Body of pancreas (tissue), 4 donors: ENCODE measurements around the gene KCNMB1. TPM values are rescaled to one million over a fixed set of nuclear protein-coding genes. Genes with fewer than 3 reads are reported as not detected.
"Not testable (repeated sequence)": the region's sequence is repeated elsewhere in the genome, so short reads cannot be mapped to it uniquely, and the experiment has no call there.

Experiments
- ATAC-seq: fragments of 150-250 bp; one replicate; pipeline ENCODE4 v1.9.1; 2016
- DNase-seq, 4 donors: peaks; one replicate each; pipeline ENCODE4 v3.0.0-alpha.2; 2019
- H3K27ac ChIP-seq, 4 donors: fragments of 200-600 bp; sonication (generic); 1 replicate in 3 of 4; 2 replicates in 1 of 4; pipeline versions ENCODE4 v1.5.1 to v1.6.1; 2016 to 2019; ENCODE audit warnings: mild to moderate bottlenecking in 1 of 4, mixed read lengths in 1 of 4, moderate library complexity in 1 of 4
- H3K27me3 ChIP-seq, 2 donors: fragments of 200-600 bp; sonication (generic); one replicate each; pipeline ENCODE4 v1.6.0; 2016; ENCODE audit warnings: mild to moderate bottlenecking in 1 of 2
- H3K36me3 ChIP-seq, 2 donors: fragments of 200-600 bp; sonication (generic); replicated peaks in 1 of 2; 2 replicates each; pipeline ENCODE4 v1.5.1; 2016; ENCODE audit warnings: low read depth in 2 of 2; ENCODE audit not compliant: insufficient read depth in 1 of 2
- H3K4me1 ChIP-seq: fragments of 200-600 bp; sonication (generic); one replicate; pipeline ENCODE4 v1.6.0; 2016
- H3K4me3 ChIP-seq, 2 donors: fragments of 200-600 bp; sonication (generic); 1 replicate in 1 of 2; 2 replicates in 1 of 2; pipeline ENCODE4 v1.5.1; 2016 to 2019
- H3K9me3 ChIP-seq, 3 donors: fragments of 200-600 bp; sonication (generic); 1 replicate in 2 of 3; 2 replicates in 1 of 3; pipeline ENCODE4 v1.5.1; 2016
- POLR2A ChIP-seq, 3 donors: fragments of 450-650 bp; IDR thresholded peaks; one replicate each; pipeline ENCODE4 v1.6.1; 2016; ENCODE audit warnings: antibody characterized with exemption in 3 of 3, mild to moderate bottlenecking in 2 of 3
- WGBS, 2 donors: methylation state at CpG; one replicate each; pipeline ENCODE4 v1.1.5; 2017; 5-methylcytosine and 5-hydroxymethylcytosine counted together
- intact Hi-C: fragments of 100-400 bp; cut with DNase I; formaldehyde crosslinking; loops from one replicate; pipeline ENCODE4 v1.15.1; 2023
- total RNA-seq, 2 donors: library from RNA; depleted of rRNA; stranded (reverse); fragments of >200 nt; gene quantifications; one replicate each; pipeline ENCODE4 v1.1.0, GENCODE V29; 2016
- TF ChIP-seq, protein P1 (sequence below), 7 experiments: fragments of 450-650 bp in 4 of 7; fragments of 200-600 bp in 3 of 7; sonication (generic) in 3 of 7; IDR thresholded peaks; one replicate each; pipeline ENCODE4 v1.5.1; 2016 to 2019; ENCODE audit warnings: antibody characterized with exemption in 7 of 7

KCNMB1 gene
- total RNA-seq, 2 donors from 2014 or later: 0.99 TPM; not detected in 1

GRCh38 chr5:170380361-170380951, 8.7 kb downstream of the KCNMB1 start:
- Histone ChIP-seq H3K36me3 (no peaks in the 10 kb centered on the region), H3K4me3 (no peak overlapping the region), H3K4me1 (no peaks in the 10 kb centered on the region), H3K27me3 (no peaks in the 10 kb centered on the region), H3K9me3 (no peaks in the 10 kb centered on the region), H3K27ac (no peak overlapping the region)
- TF ChIP-seq POLR2A (IDR thresholded peaks at IDR 0.05): no peak
- TF ChIP-seq, protein P1, sequence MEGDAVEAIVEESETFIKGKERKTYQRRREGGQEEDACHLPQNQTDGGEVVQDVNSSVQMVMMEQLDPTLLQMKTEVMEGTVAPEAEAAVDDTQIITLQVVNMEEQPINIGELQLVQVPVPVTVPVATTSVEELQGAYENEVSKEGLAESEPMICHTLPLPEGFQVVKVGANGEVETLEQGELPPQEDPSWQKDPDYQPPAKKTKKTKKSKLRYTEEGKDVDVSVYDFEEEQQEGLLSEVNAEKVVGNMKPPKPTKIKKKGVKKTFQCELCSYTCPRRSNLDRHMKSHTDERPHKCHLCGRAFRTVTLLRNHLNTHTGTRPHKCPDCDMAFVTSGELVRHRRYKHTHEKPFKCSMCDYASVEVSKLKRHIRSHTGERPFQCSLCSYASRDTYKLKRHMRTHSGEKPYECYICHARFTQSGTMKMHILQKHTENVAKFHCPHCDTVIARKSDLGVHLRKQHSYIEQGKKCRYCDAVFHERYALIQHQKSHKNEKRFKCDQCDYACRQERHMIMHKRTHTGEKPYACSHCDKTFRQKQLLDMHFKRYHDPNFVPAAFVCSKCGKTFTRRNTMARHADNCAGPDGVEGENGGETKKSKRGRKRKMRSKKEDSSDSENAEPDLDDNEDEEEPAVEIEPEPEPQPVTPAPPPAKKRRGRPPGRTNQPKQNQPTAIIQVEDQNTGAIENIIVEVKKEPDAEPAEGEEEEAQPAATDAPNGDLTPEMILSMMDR (IDR thresholded peaks at IDR 0.05): no peak
- intact Hi-C loops: no loop called here
- 68 to 90% methylated on average over 2 to 3 of the region's 3 CpGs for WGBS, 2 donors
- no peak for DNase-seq
- no peak for ATAC-seq

DNA sequence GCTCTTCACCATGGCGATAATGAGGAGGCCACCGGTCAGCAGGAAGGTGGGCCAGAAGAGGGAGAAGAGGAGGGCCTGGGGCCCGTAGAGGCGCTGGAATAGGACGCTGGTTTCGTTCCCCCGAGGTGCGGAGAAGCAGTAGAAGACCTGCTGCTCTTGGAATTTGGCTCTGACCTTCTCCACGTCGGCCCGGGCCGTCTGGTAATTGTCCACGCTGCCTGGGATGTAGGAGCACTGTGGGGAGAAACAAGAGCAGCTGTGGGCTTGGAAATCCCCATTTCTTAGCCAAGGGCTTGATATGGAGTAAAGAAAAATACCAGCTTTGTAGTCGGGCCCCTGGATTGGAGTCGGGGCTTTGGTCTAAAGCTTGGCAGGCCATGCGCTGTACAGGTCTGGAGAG, 10.4 kb downstream of the KCNMB1 start:
- Histone ChIP-seq H3K27me3 (no peaks in the 10 kb centered on the region), H3K9me3 (no peaks in the 10 kb centered on the region), H3K4me1 (no peaks in the 10 kb centered on the region), H3K4me3 (no peak overlapping the region), H3K36me3 (no peaks in the 10 kb centered on the region), H3K27ac (no peak overlapping the region)
- TF ChIP-seq, protein P1 (IDR thresholded peaks at IDR 0.05): no peak
- no peak for TF ChIP-seq POLR2A (IDR thresholded peaks at IDR 0.05)
- WGBS, 2 donors: 68 to 71% methylated on average over 16 of the region's 16 CpGs
- no peak for ATAC-seq
- intact Hi-C loops: no loop called here
- no peak for DNase-seq

DNA sequence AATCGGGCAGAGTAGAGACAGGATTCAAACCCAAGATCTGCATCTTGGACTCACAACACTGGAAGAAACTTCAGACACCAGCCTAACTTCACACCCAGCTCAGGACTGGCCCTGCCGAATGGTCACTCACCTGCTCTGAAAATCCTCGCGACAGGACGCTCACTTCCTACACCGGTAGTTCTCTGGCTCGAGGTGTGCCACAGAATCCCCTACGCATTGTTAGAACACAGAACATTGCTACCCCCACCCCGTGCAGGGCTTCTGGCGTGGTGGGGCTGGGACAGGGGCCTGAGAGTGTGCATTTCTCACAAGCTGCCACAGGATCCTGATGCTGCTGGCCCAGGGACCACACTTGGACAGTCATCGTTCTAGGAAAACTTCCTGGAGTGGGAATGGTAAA, 12.1 kb downstream of the KCNMB1 start:
- intact Hi-C loops: no loop called here
- Histone ChIP-seq H3K27me3 (no peaks in the 10 kb centered on the region), H3K4me3 (no peak overlapping the region), H3K9me3 (no peaks in the 10 kb centered on the region), H3K27ac (no peak overlapping the region), H3K4me1 (no peaks in the 10 kb centered on the region), H3K36me3 (no peaks in the 10 kb centered on the region)
- 77 to 81% methylated on average over 6 to 11 of the region's 11 CpGs for WGBS, 2 donors
- TF ChIP-seq, protein P1 (IDR thresholded peaks at IDR 0.05): no peak
- TF ChIP-seq POLR2A (IDR thresholded peaks at IDR 0.05): no peak
- no peak for DNase-seq
- ATAC-seq: no peak

- H3K9me3 ChIP-seq, H3K36me3 ChIP-seq, H3K27ac ChIP-seq, H3K4me3 ChIP-seq, ATAC-seq, H3K27me3 ChIP-seq, H3K4me1 ChIP-seq, DNase-seq, intact Hi-C loops: not testable (repeated sequence)
- WGBS, 2 donors: 79 to 82% methylated on average over 3 of the region's 3 CpGs
Measured at GRCh38 chr5:170376526-170376925, 12.6 kb downstream of the KCNMB1 start.

- Histone ChIP-seq H3K9me3 (no peaks in the 10 kb centered on the region), H3K4me3 (no peak overlapping the region), H3K4me1 (no peaks in the 10 kb centered on the region), H3K27me3 (no peaks in the 10 kb centered on the region), H3K27ac (no peak overlapping the region), H3K36me3 (no peaks in the 10 kb centered on the region)
- WGBS, 2 donors: 78% methylated on average over 1 of the region's 1 CpG; no CpG with 5 or more reads in 1 of the 2 donors
- intact Hi-C loops: no loop called here
- DNase-seq (no peak), ATAC-seq (no peak)
- TF ChIP-seq POLR2A (IDR thresholded peaks at IDR 0.05): no peak
- TF ChIP-seq, protein P1 (IDR thresholded peaks at IDR 0.05): no peak
Measured at GRCh38 chr5:170375283-170375682, 13.9 kb downstream of the KCNMB1 start.
